Prostate gland (tissue), 2 donors: ENCODE data around the gene SLC24A3.

Experiments
- CTCF ChIP-seq, 4 experiments: fragments of 200-600 bp in 2 of 4; fragments of 450-650 bp in 2 of 4; sonication (generic) in 2 of 4; IDR thresholded peaks; 1 replicate in 3 of 4; 2 replicates in 1 of 4; pipeline ENCODE4 v1.5.1; 2016 to 2019; ENCODE audit warnings: antibody characterized with exemption in 4 of 4, mild to moderate bottlenecking in 2 of 4, moderate library complexity in 2 of 4
- POLR2A ChIP-seq: fragments of 450-650 bp; IDR thresholded peaks from one replicate; pipeline ENCODE4 v1.6.1; 2016; ENCODE audit warnings: antibody characterized with exemption, mild to moderate bottlenecking
- POLR2AphosphoS5 ChIP-seq: sonication (generic); formaldehyde crosslinking; IDR thresholded peaks from one replicate; pipeline ENCODE4 v1.6.1; 2017; ENCODE audit warnings: antibody characterized with exemption

GRCh38 chr20:19594896-19595295 is 382.5 kb downstream of the SLC24A3 start:
- TF ChIP-seq POLR2A (no peak), CTCF (IDR thresholded peaks at IDR 0.05) (no peak), POLR2AphosphoS5 (no peak)
